H1 (cell line): ENCODE measurements around the gene GABRG3. TPM values are rescaled to one million over a fixed set of nuclear protein-coding genes. Genes with fewer than 3 reads are reported as not detected.

Experiments used
- CTCF ChIA-PET: fragments of 300-600 bp; sonication (Branson Sonifier 250); formaldehyde crosslinking; loops from one replicate; lab custom pipeline; 2021; ENCODE audit not compliant: partially characterized antibody; lab: Charles Lee
- POLR2A ChIA-PET: fragments of 300-600 bp; sonication (Branson Sonifier 250); formaldehyde crosslinking; loops from one replicate; lab custom pipeline; 2021; ENCODE audit warnings: inconsistent platforms; ENCODE audit not compliant: partially characterized antibody; lab: Charles Lee
- DNase-seq, 2 experiments: peaks; one replicate each; pipeline versions ENCODE4 v3.0.0 to v3.0.0-alpha.2; 2010 to 2022; ENCODE audit warnings: low spot score in 2 of 2, low read depth in 1 of 2, mixed read lengths in 1 of 2
- FAIRE-seq: peaks from 2 replicates; lab custom pipeline; 2011; peaks lifted over from hg19 to GRCh38; lab: Jason Lieb, UNC
- H2AFZ ChIP-seq: 2 replicates; pipeline ENCODE4 v1.8.1; 2012; ENCODE audit warnings: low read length, inconsistent platforms
- H2AK5ac ChIP-seq: 2 replicates; pipeline ENCODE4 v1.6.1; 2013; ENCODE audit warnings: low read depth, low read length
- H2BK120ac ChIP-seq: replicated peaks from 2 replicates; pipeline ENCODE3; 2013; ENCODE audit warnings: low read depth, low read length, inconsistent platforms
- H2BK12ac ChIP-seq: 2 replicates; pipeline ENCODE4 v1.6.1; 2013; ENCODE audit warnings: low read depth, low read length
- H2BK15ac ChIP-seq: 2 replicates; pipeline ENCODE4 v1.6.1; 2013; ENCODE audit warnings: low read length
- H2BK20ac ChIP-seq: 2 replicates; pipeline ENCODE4 v1.6.1; 2013; ENCODE audit warnings: low read length
- H2BK5ac ChIP-seq: 2 replicates; pipeline ENCODE4 v1.6.1; 2013; ENCODE audit warnings: low read depth, low read length
- H3K14ac ChIP-seq: 2 replicates; pipeline ENCODE4 v1.6.1; 2013; ENCODE audit warnings: inconsistent platforms; ENCODE audit not compliant: insufficient read length
- H3K18ac ChIP-seq: 2 replicates; pipeline ENCODE4 v1.6.1; 2013; ENCODE audit warnings: low read length; ENCODE audit errors: extremely low read depth
- H3K23ac ChIP-seq: 2 replicates; pipeline ENCODE4 v1.6.1; 2013; ENCODE audit warnings: inconsistent platforms; ENCODE audit not compliant: insufficient read length
- H3K23me2 ChIP-seq: 2 replicates; pipeline ENCODE4 v1.6.1; 2013; ENCODE audit warnings: low read depth, low read length
- H3K27ac ChIP-seq: 2 replicates; pipeline ENCODE4 v1.6.1; 2011; ENCODE audit warnings: low read depth, low read length, inconsistent platforms
- H3K27me3 ChIP-seq, 4 experiments: replicated peaks in 1 of 4; 1 replicate in 1 of 4; 2 replicates in 3 of 4; pipeline versions ENCODE4 v1.6.1 to v1.8.1; 2011 to 2013; ENCODE audit warnings: low read length in 3 of 4, mild to moderate bottlenecking in 3 of 4, inconsistent platforms in 2 of 4, mixed read lengths in 2 of 4, moderate library complexity in 1 of 4; ENCODE audit not compliant: control insufficient read depth in 3 of 4, insufficient read depth in 3 of 4; ENCODE audit errors: extremely low read depth in 1 of 4
- H3K36me3 ChIP-seq, 4 experiments: 2 replicates each; pipeline versions ENCODE4 v1.6.1 to v1.8.1; 2011 to 2013; ENCODE audit warnings: mild to moderate bottlenecking in 4 of 4, low read length in 3 of 4, moderate library complexity in 2 of 4, control low read depth in 1 of 4, inconsistent platforms in 1 of 4; ENCODE audit not compliant: insufficient read depth in 4 of 4, control insufficient read depth in 2 of 4
- H3K4ac ChIP-seq: replicated peaks from 2 replicates; pipeline ENCODE3; 2013; ENCODE audit warnings: low read length, low read depth, mixed read lengths, inconsistent platforms; ENCODE audit not compliant: insufficient read length
- H3K4me1 ChIP-seq, 4 experiments: replicated peaks in 1 of 4; 1 replicate in 1 of 4; 2 replicates in 3 of 4; pipeline versions ENCODE4 v1.6.1 to v1.8.1; 2011 to 2013; ENCODE audit warnings: low read length in 3 of 4, inconsistent platforms in 2 of 4, mixed read lengths in 1 of 4; ENCODE audit not compliant: insufficient read depth in 4 of 4, control insufficient read depth in 3 of 4
- H3K4me2 ChIP-seq, 2 experiments: 2 replicates each; pipeline versions ENCODE4 v1.6.1 to v1.8.1; 2011 to 2013; ENCODE audit warnings: low read depth in 2 of 2, low read length in 2 of 2, control low read depth in 1 of 2, inconsistent platforms in 1 of 2, mild to moderate bottlenecking in 1 of 2; ENCODE audit not compliant: insufficient read depth in 1 of 2
- H3K4me3 ChIP-seq, 4 experiments: fragments of 200-600, 300-600 bp in 1 of 4; sonication (generic), shearing (Covaris generic), sonication (Bioruptor Twin) in 1 of 4; 2 replicates each; pipeline versions ENCODE4 v1.5.1 to v1.8.1; 2011 to 2016; ENCODE audit warnings: low read length in 4 of 4, low read depth in 3 of 4, control low read depth in 2 of 4, inconsistent platforms in 2 of 4, mild to moderate bottlenecking in 2 of 4, mixed read lengths in 1 of 4, moderate library complexity in 1 of 4; ENCODE audit not compliant: insufficient read depth in 2 of 4; ENCODE audit errors: extremely low read depth in 1 of 4
- H3K56ac ChIP-seq: replicated peaks from 2 replicates; pipeline ENCODE3; 2013; ENCODE audit warnings: low read depth, mild to moderate bottlenecking, mixed read lengths, low read length, inconsistent platforms; ENCODE audit not compliant: insufficient read length
- H3K79me1 ChIP-seq: 2 replicates; pipeline ENCODE4 v1.6.1; 2013; ENCODE audit warnings: low read depth, low read length, control low read depth
- H3K79me2 ChIP-seq, 2 experiments: 2 replicates each; pipeline versions ENCODE4 v1.6.1 to v1.8.1; 2012 to 2013; ENCODE audit warnings: low read length in 2 of 2, mild to moderate bottlenecking in 2 of 2, inconsistent platforms in 1 of 2; ENCODE audit not compliant: insufficient read depth in 2 of 2, control insufficient read depth in 1 of 2
- H3K9ac ChIP-seq, 4 experiments: replicated peaks in 1 of 4; 1 replicate in 1 of 4; 2 replicates in 3 of 4; pipeline versions ENCODE4 v1.6.1 to v1.8.1; 2011 to 2013; ENCODE audit warnings: low read depth in 3 of 4, low read length in 3 of 4, control low read depth in 2 of 4, mild to moderate bottlenecking in 2 of 4, moderate library complexity in 2 of 4, inconsistent platforms in 1 of 4; ENCODE audit errors: extremely low read depth in 1 of 4
- H3K9me3 ChIP-seq, 2 experiments: 2 replicates each; pipeline versions ENCODE4 v1.6.1 to v1.8.1; 2012 to 2013; ENCODE audit warnings: mild to moderate bottlenecking in 2 of 2, moderate library complexity in 2 of 2, control low read depth in 1 of 2, inconsistent platforms in 1 of 2, low read depth in 1 of 2, low read length in 1 of 2, mixed read lengths in 1 of 2; ENCODE audit not compliant: insufficient read depth in 2 of 2
- H4K20me1 ChIP-seq, 2 experiments: replicated peaks in 1 of 2; 2 replicates each; pipeline versions ENCODE3 to v1.8.1; 2011 to 2013; ENCODE audit warnings: inconsistent platforms in 2 of 2, low read length in 2 of 2, mild to moderate bottlenecking in 1 of 2; ENCODE audit not compliant: insufficient read depth in 2 of 2, control insufficient read depth in 1 of 2
- H4K5ac ChIP-seq: 2 replicates; pipeline ENCODE4 v1.6.1; 2013; ENCODE audit warnings: low read length, low read depth, mixed read lengths, inconsistent platforms; ENCODE audit not compliant: insufficient read length
- H4K8ac ChIP-seq: 2 replicates; pipeline ENCODE4 v1.8.0; 2013; ENCODE audit warnings: mild to moderate bottlenecking, moderate library complexity, low read length, inconsistent platforms; ENCODE audit not compliant: insufficient read depth; ENCODE audit errors: extremely low read depth
- H4K91ac ChIP-seq: replicated peaks from 2 replicates; pipeline ENCODE3; 2013; ENCODE audit warnings: low read length, mixed read lengths, inconsistent platforms; ENCODE audit not compliant: insufficient read length
- CREB1 ChIP-seq: IDR thresholded peaks from 2 replicates; pipeline ENCODE4 v1.6.1; 2012; ENCODE audit warnings: inconsistent platforms
- EGR1 ChIP-seq: IDR thresholded peaks from 2 replicates; pipeline ENCODE4 v1.6.1; 2011; ENCODE audit warnings: low read depth, low read length, borderline replicate concordance
- EP300 ChIP-seq, 2 experiments: IDR thresholded peaks; 1 replicate in 1 of 2; 2 replicates in 1 of 2; pipeline ENCODE4 v1.6.1; 2011 to 2012; ENCODE audit warnings: low read depth in 2 of 2, low read length in 2 of 2, mild to moderate bottlenecking in 2 of 2, borderline replicate concordance in 1 of 2, inconsistent platforms in 1 of 2, moderate library complexity in 1 of 2
- EZH2 ChIP-seq: fragments of 200-600 bp; sonication (generic); IDR thresholded peaks from 2 replicates; pipeline ENCODE4 v1.7.1; 2012; ENCODE audit warnings: low read depth, mild to moderate bottlenecking, moderate library complexity, low read length, inconsistent platforms; ENCODE audit not compliant: severe bottlenecking
- KDM1A ChIP-seq: fragments of 200-600, 300-600 bp; sonication (generic); IDR thresholded peaks from 2 replicates; pipeline ENCODE4 v1.7.1; 2016; ENCODE audit warnings: mild to moderate bottlenecking, low read length, borderline replicate concordance
- KDM4A ChIP-seq: IDR thresholded peaks from one replicate; pipeline ENCODE4 v1.7.1; 2012; ENCODE audit warnings: low read depth, mild to moderate bottlenecking, moderate library complexity, low read length, inconsistent platforms; ENCODE audit not compliant: severe bottlenecking
- RAD21 ChIP-seq, 2 experiments: IDR thresholded peaks in 1 of 2; conservative IDR thresholded peaks in 1 of 2; 2 replicates each; pipeline ENCODE4 v1.6.1; 2011; ENCODE audit warnings: low read depth in 2 of 2, low read length in 2 of 2, improper control_type of control experiment in 1 of 2, inconsistent platforms in 1 of 2, mild to moderate bottlenecking in 1 of 2, moderate library complexity in 1 of 2
- SP2 ChIP-seq: IDR thresholded peaks from 2 replicates; pipeline ENCODE4 v1.6.1; 2012; ENCODE audit warnings: mild to moderate bottlenecking, low read length, inconsistent platforms
- TAF7 ChIP-seq: optimal IDR thresholded peaks from 2 replicates; pipeline ENCODE3; 2011; ENCODE audit warnings: low read depth, mild to moderate bottlenecking, inconsistent platforms, low read length, moderate library complexity, borderline replicate concordance
- YY1 ChIP-seq: IDR thresholded peaks from 2 replicates; pipeline ENCODE4 v1.6.1; 2011; ENCODE audit warnings: low read depth, mild to moderate bottlenecking, low read length
- WGBS, 2 experiments: shearing (Covaris generic) in 1 of 2; methylation state at CpG; one replicate each; pipeline versions ENCODE4 v1.1.6 to v1.1.7; 2013 to 2015; ENCODE audit warnings: low lambda C conversion rate in 2 of 2, mixed read lengths in 2 of 2, inconsistent platforms in 1 of 2, low coverage in 1 of 2, missing lambda C conversion rate in 1 of 2; ENCODE audit not compliant: insufficient replicate concordance in 2 of 2, insufficient coverage in 1 of 2, insufficient read length in 1 of 2; ENCODE audit errors: extremely low coverage in 1 of 2, missing lambda C conversion rate in 1 of 2; 5-methylcytosine and 5-hydroxymethylcytosine counted together
- polyA plus RNA-seq, 7 experiments: library from polyadenylated mRNA; depleted of rRNA in 3 of 7; stranded (reverse) in 5 of 7; unstranded in 2 of 7; fragments of >200 nt in 5 of 7; fragments of 200-250 nt in 2 of 7; gene quantifications; 1 replicate in 5 of 7; 2 replicates in 1 of 7; 4 replicates in 1 of 7; pipeline versions ENCODE4 v1.2.1 to v1.2.3, GENCODE V29; 2011 to 2013; ENCODE audit warnings: missing spikeins in 2 of 7, mixed read lengths in 2 of 7
- total RNA-seq: library from RNA; stranded (reverse); fragmentation: NEBNext Ultra II Directional; extraction: Animal tissue kit (Norgen Biotek cat#: 25700); gene quantifications from 2 replicates; pipeline ENCODE4 v1.2.1, GENCODE V29; 2021
- TF ChIP-seq, protein P1 (sequence below), 3 experiments: IDR thresholded peaks; 1 replicate in 2 of 3; 2 replicates in 1 of 3; pipeline versions ENCODE4 v1.5.1 to v1.6.1; 2011; ENCODE audit warnings: low read length in 3 of 3, mild to moderate bottlenecking in 3 of 3, inconsistent platforms in 2 of 3, low read depth in 1 of 3, moderate library complexity in 1 of 3; ENCODE audit not compliant: insufficient read depth in 1 of 3; ENCODE audit errors: control extremely low read depth in 1 of 3

The GABRG3 gene
- total and polyA plus RNA-seq, 2 of the 8 experiments (the other 6 are each of a cell fraction or from before 2014, with no cell fraction given) = 0.17 to 0.80 TPM

DNA sequence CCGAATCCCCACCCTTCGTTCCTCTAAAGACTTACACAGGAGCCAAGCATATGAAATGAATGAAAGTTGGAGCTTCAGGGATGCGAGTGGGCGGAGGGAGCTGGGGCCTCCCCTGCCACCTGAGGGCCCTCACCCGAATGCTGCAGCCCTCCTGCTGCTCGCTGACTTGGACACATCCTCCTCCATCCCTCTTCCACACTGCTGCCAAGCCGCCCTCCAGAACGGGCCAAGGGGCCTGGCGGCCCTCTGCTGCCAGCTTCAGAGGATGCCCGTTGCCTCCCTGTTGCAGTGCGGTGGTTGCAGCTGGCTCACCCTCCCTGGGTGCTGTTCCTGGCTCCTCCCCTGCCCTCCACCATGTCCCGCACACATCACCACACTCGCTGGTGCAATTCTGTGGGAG lies 71.2 kb downstream of the GABRG3 start:
- H2BK12ac ChIP-seq = no peak overlapping the region
- no peaks in the 10 kb centered on the region for H3K36me3 ChIP-seq
- no peak overlapping the region for H3K18ac ChIP-seq
- H3K4me3 ChIP-seq = no peak overlapping the region
- no peak for DNase-seq
- POLR2A ChIA-PET = no interaction called here
- no peak overlapping the region for H3K4me2 ChIP-seq
- no peaks in the 10 kb centered on the region for H4K20me1 ChIP-seq
- no peaks in the 10 kb centered on the region for H3K79me2 ChIP-seq
- no peak for FAIRE-seq
- H2AK5ac ChIP-seq = no peak overlapping the region
- no peak overlapping the region for H3K4ac ChIP-seq
- no peak overlapping the region for H3K56ac ChIP-seq
- H3K9me3 ChIP-seq = no peaks in the 10 kb centered on the region
- CTCF ChIA-PET = interaction anchor here (0.6 to 1.6 kb wide), 7 partner anchors 8 to 153 kb away, joined by 3 to 5 read pairs (median 3); no protein-coding TSS in a partner anchor
- no peak overlapping the region for H3K9ac ChIP-seq
- H3K27me3 ChIP-seq = no peaks in the 10 kb centered on the region
- no peaks in the 10 kb centered on the region for H3K23me2 ChIP-seq
- WGBS, 2 experiments = 93% methylated on average over 13 of the region's 13 CpGs; no CpG with 5 or more reads in 1 of the 2 experiments
- H4K91ac ChIP-seq = no peak overlapping the region
- H3K27ac ChIP-seq = no peak overlapping the region
- H4K5ac ChIP-seq = no peak overlapping the region
- H2BK15ac ChIP-seq = no peak overlapping the region
- no peaks in the 10 kb centered on the region for H3K79me1 ChIP-seq
- H4K8ac ChIP-seq = no peak overlapping the region
- H2BK5ac ChIP-seq = no peak overlapping the region
- H2AFZ ChIP-seq = no peak overlapping the region
- H3K4me1 ChIP-seq = no peaks in the 10 kb centered on the region
- no peak overlapping the region for H3K14ac ChIP-seq
- no peak overlapping the region for H2BK120ac ChIP-seq
- H2BK20ac ChIP-seq = no peak overlapping the region
- no peak overlapping the region for H3K23ac ChIP-seq
- TF ChIP-seq EP300 (IDR thresholded peaks at IDR 0.05; ENCODE audit: borderline replicate concordance in 1 of 2, low read depth in 2 of 2, low read length in 2 of 2) (no peak), KDM1A (no peak), EZH2 (no peak), TAF7 (no peak), CREB1 (no peak), YY1 (no peak), SP2 (no peak), EGR1 (no peak), RAD21 (IDR thresholded peaks at IDR 0.05 in 1 of 2, conservative IDR thresholded peaks at IDR 0.05 in 1 of 2; ENCODE audit: low read depth in 2 of 2, low read length in 2 of 2) (no peak), KDM4A (no peak)
- TF ChIP-seq, protein P1, sequence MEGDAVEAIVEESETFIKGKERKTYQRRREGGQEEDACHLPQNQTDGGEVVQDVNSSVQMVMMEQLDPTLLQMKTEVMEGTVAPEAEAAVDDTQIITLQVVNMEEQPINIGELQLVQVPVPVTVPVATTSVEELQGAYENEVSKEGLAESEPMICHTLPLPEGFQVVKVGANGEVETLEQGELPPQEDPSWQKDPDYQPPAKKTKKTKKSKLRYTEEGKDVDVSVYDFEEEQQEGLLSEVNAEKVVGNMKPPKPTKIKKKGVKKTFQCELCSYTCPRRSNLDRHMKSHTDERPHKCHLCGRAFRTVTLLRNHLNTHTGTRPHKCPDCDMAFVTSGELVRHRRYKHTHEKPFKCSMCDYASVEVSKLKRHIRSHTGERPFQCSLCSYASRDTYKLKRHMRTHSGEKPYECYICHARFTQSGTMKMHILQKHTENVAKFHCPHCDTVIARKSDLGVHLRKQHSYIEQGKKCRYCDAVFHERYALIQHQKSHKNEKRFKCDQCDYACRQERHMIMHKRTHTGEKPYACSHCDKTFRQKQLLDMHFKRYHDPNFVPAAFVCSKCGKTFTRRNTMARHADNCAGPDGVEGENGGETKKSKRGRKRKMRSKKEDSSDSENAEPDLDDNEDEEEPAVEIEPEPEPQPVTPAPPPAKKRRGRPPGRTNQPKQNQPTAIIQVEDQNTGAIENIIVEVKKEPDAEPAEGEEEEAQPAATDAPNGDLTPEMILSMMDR (IDR thresholded peaks at IDR 0.05; ENCODE audit: control extremely low read depth in 1 of 3, insufficient read depth in 1 of 3, low read depth in 1 of 3, low read length in 3 of 3) = no peak
